LNCaP clone FGC (cell line): ENCODE results near the gene TPRG1.

Source experiments
- DNase-seq: peaks from one replicate; pipeline ENCODE4 v3.0.0-alpha.2; 2011; ENCODE audit warnings: low read depth
- H3K4me3 ChIP-seq: 2 replicates; pipeline ENCODE4 v1.5.1; 2011; ENCODE audit warnings: mild to moderate bottlenecking, low read depth, low read length, control low read depth
- CTCF ChIP-seq: IDR thresholded peaks from 2 replicates; pipeline ENCODE4 v1.5.1; 2012; ENCODE audit warnings: mild to moderate bottlenecking; ENCODE audit not compliant: control insufficient read depth, insufficient read depth; ENCODE audit errors: extremely low read depth

Gene TPRG1

GRCh38 chr3:189133768-189134167, 38.0 kb upstream of the TPRG1 start:
- no peak for TF ChIP-seq CTCF
- DNase-seq, result no peak
- no peak overlapping the region for H3K4me3 ChIP-seq

DNA sequence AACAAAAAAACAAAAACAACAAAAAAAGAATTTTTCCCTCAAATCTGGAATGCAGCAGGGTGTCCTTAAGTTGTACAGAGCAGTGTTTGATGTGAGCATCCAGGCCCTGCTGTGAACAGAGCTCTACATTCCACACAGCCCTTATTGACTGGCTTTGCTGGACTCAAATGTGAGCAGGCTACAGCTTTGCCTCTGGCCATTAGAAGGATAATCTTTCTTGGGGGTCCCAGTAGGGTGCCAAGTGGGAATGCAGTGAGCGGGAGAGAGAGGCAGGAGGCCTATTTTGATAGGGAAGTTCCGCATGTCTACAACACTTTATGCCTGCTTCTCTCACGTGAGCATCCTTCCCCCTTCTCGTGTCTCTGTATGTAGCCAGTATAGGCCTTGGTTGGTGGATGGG, 34.4 kb upstream of the TPRG1 start:
- no peak overlapping the region for H3K4me3 ChIP-seq
- no peak for TF ChIP-seq CTCF
- DNase-seq, result no peak

GRCh38 chr3:189138901-189139610, 32.7 kb upstream of the TPRG1 start:
- TF ChIP-seq CTCF, result no peak
- DNase-seq, result no peak
- H3K4me3 ChIP-seq, result no peak overlapping the region

GRCh38 chr3:189139611-189139940, 32.2 kb upstream of the TPRG1 start:
- TF ChIP-seq CTCF, result no peak
- DNase-seq, result no peak
- no peak overlapping the region for H3K4me3 ChIP-seq

DNA sequence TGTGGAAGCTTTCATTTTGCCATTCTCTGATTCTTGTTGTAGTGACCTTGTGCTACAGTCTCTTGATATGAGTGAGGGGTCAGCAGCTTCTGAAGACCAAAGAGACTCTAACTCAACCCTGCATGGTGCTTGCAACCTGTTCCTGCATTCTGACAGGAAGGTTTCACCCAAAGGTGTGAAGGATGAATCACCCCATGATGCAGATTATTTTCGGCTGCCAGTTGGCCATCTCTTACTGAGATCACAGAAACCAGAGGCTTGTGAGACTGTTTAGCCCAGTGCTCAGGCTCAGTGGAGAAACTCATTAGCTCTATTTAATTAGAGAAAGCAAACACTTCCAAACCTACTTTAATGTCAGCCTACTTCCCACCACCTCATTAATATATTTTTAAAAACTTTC, 29.2 kb upstream of the TPRG1 start:
- no peak for TF ChIP-seq CTCF
- DNase-seq, result no peak
- no peak overlapping the region for H3K4me3 ChIP-seq

GRCh38 chr3:189143321-189143720, 28.4 kb upstream of the TPRG1 start:
- TF ChIP-seq CTCF, result no peak
- H3K4me3 ChIP-seq, result no peak overlapping the region
- DNase-seq, result no peak

DNA sequence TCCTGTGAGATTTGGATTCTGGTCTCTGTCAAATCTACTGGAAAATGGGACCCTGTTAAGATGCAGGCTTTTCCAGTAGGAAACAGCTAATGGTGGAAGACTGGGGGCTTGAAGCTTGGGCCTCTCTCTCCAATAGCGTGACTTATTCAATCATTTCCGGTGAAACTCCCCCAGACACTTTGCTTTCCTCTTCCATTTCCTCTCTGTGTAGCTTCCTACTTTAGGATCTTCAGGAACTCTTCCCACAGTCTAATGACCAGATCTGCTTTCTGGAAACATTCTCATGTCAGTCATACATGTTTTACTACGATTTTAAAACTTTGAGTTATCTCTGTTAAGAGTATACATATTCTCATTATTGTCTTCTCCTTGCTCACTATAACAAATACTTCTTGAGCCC, 28.0 kb upstream of the TPRG1 start:
- no peak overlapping the region for H3K4me3 ChIP-seq
- DNase-seq, result no peak
- no peak for TF ChIP-seq CTCF
